ENCODE results near the gene RABGAP1L.
"Not testable (repeated sequence)": the region's sequence is repeated elsewhere in the genome, so short reads cannot be mapped to it uniquely, and the experiment has no call there.

GRCh38 chr1:175044591-175044990, 885.3 kb downstream of the RABGAP1L start:
- not testable (repeated sequence) for TF ChIP-seq CTCF, EZH2, EZH2phosphoT487 (IDR thresholded peaks at IDR 0.05)
